Measurements from ENCODE around the gene LHX6.

DNA sequence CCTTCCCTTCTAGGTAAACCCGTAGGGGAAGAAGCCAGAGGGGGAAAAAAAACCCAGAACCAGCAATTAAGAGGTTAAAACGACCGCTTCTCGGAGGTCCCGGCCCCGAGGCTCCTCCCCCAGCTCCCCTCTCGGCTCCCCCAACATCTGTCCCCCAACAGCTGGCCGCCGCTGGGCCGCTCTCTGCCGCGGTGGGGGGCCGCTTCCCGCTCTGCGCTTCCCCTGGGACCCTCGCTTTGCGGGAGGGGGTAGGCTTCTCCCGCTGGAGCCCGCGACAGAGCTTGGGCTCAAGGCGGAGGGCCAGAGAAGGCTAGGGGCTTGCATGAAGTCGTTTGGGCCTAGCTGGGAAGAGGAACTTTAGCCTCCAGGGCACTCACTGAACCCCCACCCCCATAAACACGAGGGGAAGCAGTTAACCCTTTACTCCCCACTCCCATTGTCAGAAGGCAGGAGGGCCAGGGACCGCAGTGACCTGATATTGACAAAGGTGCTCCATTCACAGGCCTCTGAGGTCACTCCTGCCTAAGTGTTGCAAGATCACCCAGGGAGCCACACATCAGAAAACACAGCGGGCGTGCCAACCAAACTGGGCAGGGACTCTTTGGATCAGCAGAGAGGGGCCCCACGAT lies 7.5 kb downstream of the LHX6 start:
- TF ChIP-seq, protein P1, sequence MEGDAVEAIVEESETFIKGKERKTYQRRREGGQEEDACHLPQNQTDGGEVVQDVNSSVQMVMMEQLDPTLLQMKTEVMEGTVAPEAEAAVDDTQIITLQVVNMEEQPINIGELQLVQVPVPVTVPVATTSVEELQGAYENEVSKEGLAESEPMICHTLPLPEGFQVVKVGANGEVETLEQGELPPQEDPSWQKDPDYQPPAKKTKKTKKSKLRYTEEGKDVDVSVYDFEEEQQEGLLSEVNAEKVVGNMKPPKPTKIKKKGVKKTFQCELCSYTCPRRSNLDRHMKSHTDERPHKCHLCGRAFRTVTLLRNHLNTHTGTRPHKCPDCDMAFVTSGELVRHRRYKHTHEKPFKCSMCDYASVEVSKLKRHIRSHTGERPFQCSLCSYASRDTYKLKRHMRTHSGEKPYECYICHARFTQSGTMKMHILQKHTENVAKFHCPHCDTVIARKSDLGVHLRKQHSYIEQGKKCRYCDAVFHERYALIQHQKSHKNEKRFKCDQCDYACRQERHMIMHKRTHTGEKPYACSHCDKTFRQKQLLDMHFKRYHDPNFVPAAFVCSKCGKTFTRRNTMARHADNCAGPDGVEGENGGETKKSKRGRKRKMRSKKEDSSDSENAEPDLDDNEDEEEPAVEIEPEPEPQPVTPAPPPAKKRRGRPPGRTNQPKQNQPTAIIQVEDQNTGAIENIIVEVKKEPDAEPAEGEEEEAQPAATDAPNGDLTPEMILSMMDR (conservative IDR thresholded peaks at IDR 0.05; ENCODE audit: low read depth, low read length) = no peak
- no peak for TF ChIP-seq EZH2 (IDR thresholded peaks at IDR 0.05; ENCODE audit: low read length, unreplicated experiment)
- TF ChIP-seq EZH2phosphoT487 (IDR thresholded peaks at IDR 0.05; ENCODE audit: borderline replicate concordance, low read length) = no peak
